ENCODE data around the gene LPGAT1. TPM values are rescaled to one million over a fixed set of nuclear protein-coding genes. Genes with fewer than 3 reads are reported as not detected.

LPGAT1 gene
- total RNA-seq, 1 experiment from 2014 or later, result 37.5 TPM

DNA sequence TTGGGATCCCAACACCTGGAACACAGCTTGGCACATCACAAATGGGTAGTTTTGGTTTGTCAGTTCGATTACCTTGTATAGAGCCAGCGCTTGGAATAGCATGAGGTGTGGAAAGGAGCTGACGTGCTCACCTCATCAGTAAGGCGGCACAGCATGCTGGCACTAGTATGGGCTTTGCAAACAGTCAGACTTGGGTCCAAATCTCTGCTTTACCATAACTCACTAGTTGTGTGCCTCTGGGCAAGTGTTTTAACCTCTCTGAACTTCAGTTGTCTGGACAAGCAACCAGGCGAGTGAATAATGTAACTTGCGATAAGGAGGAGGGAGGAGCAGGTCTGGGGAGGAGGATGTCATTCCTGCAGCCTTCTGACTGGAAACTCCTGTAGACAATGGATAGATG is 128.8 kb downstream of the LPGAT1 start:
- CTCF ChIA-PET, result no interaction called here
- no peaks in the 10 kb centered on the region for H3K36me3 ChIP-seq (ENCODE audit: insufficient read depth, low read length, poor library complexity, severe bottlenecking)
- no peaks in the 10 kb centered on the region for H3K9me3 ChIP-seq (ENCODE audit: low read depth, low read length, poor library complexity, severe bottlenecking)
- H3K27me3 ChIP-seq (replicated peaks; ENCODE audit: insufficient read depth, low read depth, low read length, poor library complexity), result no peaks in the 10 kb centered on the region
- H3K4me1 ChIP-seq (ENCODE audit: insufficient read depth, low read length, poor library complexity, severe bottlenecking), result peaks cover 15% of the 10 kb centered on the region
- no peak for DNase-seq (ENCODE audit: low spot score)
- no TSS peak for BruUV-seq (replicated peaks)
- H3K27ac ChIP-seq (ENCODE audit: low read depth, low read length, poor library complexity, severe bottlenecking), result no peak overlapping the region
- H3K4me3 ChIP-seq (ENCODE audit: low read depth, low read length, poor library complexity, severe bottlenecking), result no peak overlapping the region
- POLR2A ChIA-PET (ENCODE audit: low non-redundant PET), result no interaction called here
- intact Hi-C loops (cut with micrococcal nuclease; ENCODE audit: unreplicated experiment), result no loop called here
- no peak for TF ChIP-seq CTCF (conservative IDR thresholded peaks at IDR 0.05; ENCODE audit: low read depth, low read length)
- TF ChIP-seq EZH2 (IDR thresholded peaks at IDR 0.05; ENCODE audit: borderline replicate concordance, low read depth, low read length, poor library complexity, severe bottlenecking), result no peak

DNA sequence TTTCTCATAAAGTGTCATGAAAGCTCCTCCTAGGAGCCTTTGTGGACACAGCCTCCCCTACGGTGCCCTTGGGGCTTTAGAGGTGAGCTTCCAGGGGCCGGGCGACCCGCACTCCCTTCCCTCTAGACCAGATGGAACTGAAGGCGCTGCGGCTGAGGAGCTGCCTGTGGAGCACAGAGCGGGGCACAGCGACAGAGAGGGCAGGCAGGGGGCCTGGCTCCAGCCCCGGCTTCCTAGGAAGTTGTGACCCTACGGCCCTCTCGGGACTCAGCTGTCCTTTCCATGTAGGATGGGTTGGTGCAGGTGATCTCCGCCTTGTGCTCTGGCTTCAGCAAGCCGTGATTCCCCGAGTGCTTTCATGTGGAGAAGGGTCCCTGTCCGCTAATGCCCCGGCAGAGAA is 131.5 kb downstream of the LPGAT1 start:
- BruUV-seq (replicated peaks), result no TSS peak
- Histone ChIP-seq H3K4me3 (ENCODE audit: low read depth, low read length, poor library complexity, severe bottlenecking) (no peak overlapping the region), H3K27ac (ENCODE audit: low read depth, low read length, poor library complexity, severe bottlenecking) (no peak overlapping the region), H3K9me3 (ENCODE audit: low read depth, low read length, poor library complexity, severe bottlenecking) (no peaks in the 10 kb centered on the region), H3K4me1 (ENCODE audit: insufficient read depth, low read length, poor library complexity, severe bottlenecking) (peaks cover 15% of the 10 kb centered on the region), H3K36me3 (ENCODE audit: insufficient read depth, low read length, poor library complexity, severe bottlenecking) (no peaks in the 10 kb centered on the region), H3K27me3 (replicated peaks; ENCODE audit: insufficient read depth, low read depth, low read length, poor library complexity) (no peaks in the 10 kb centered on the region)
- no peak for DNase-seq (ENCODE audit: low spot score)
- ChIA-PET CTCF (interaction anchor here (0.7 to 1.3 kb wide), 4 partner anchors 18 to 757 kb away, joined by 3 to 7 read pairs (median 6); no protein-coding TSS in a partner anchor), POLR2A (ENCODE audit: low non-redundant PET) (no interaction called here)
- TF ChIP-seq EZH2 (IDR thresholded peaks at IDR 0.05; ENCODE audit: borderline replicate concordance, low read depth, low read length, poor library complexity, severe bottlenecking) (no peak), CTCF (conservative IDR thresholded peaks at IDR 0.05; ENCODE audit: low read depth, low read length) (no peak)
- intact Hi-C loops (cut with micrococcal nuclease; ENCODE audit: unreplicated experiment), result loop anchor here (2.0 to 10.0 kb wide), 3 partner anchors 132 to 758 kb away; partner anchors contain the start of gene LPGAT1

DNA sequence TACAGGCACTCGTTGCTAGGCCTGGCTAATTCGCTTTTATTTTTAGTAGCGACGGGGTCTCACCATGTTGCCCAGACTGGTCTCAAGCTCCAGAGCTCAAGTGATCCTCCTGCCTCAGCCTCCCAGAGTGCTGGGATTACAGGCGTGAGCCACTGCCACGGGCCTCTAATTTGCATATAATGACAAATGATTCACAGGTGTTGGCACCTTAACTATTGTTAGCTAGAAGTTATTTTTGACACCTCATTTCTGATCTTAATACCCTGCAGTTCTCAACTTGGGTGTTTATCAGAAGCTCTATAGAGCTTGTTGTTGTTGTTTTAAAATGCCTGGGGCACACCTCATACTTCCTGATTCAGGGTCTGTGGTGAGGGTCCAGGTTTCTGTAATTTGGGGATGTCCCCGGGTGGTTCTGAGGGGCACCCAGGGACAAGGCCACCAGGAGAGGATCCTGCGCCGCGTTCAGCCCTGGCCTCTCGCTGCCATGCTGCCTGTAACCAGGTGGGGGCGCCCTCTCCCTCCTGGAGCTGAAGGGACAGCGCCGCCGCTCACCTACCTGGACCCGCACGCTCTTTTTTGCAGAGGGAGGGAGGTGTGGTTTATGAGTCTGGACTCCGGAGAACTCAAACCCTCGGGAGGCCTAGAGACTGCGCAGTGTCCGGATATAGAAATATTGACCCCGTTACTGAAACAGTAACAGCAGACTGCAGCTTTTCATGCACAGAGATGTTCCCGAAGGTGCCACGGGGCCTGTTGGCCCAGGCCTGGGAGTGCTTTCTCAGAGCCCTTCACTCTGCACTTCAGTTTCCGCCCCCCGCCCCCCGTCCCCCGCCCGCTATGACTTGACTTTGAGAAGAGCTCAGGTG is 132.2 kb downstream of the LPGAT1 start:
- POLR2A ChIA-PET (ENCODE audit: low non-redundant PET), result interaction anchor here (0.8 kb wide), 1 partner anchor 1253 kb away, joined by 3 read pairs; no protein-coding TSS in a partner anchor
- BruUV-seq (replicated peaks), result no TSS peak
- Histone ChIP-seq H3K36me3 (ENCODE audit: insufficient read depth, low read length, poor library complexity, severe bottlenecking) (no peaks in the 10 kb centered on the region), H3K4me1 (ENCODE audit: insufficient read depth, low read length, poor library complexity, severe bottlenecking) (peaks cover 15% of the 10 kb centered on the region), H3K4me3 (ENCODE audit: low read depth, low read length, poor library complexity, severe bottlenecking) (no peak overlapping the region), H3K27me3 (replicated peaks; ENCODE audit: insufficient read depth, low read depth, low read length, poor library complexity) (no peaks in the 10 kb centered on the region), H3K9me3 (ENCODE audit: low read depth, low read length, poor library complexity, severe bottlenecking) (no peaks in the 10 kb centered on the region), H3K27ac (ENCODE audit: low read depth, low read length, poor library complexity, severe bottlenecking) (no peak overlapping the region)
- intact Hi-C loops (cut with micrococcal nuclease; ENCODE audit: unreplicated experiment), result loop anchor here (2.0 to 10.0 kb wide), 3 partner anchors 132 to 759 kb away; partner anchors contain the start of gene LPGAT1
- TF ChIP-seq CTCF (conservative IDR thresholded peaks at IDR 0.05; ENCODE audit: low read depth, low read length) (peak; percentile 99), EZH2 (IDR thresholded peaks at IDR 0.05; ENCODE audit: borderline replicate concordance, low read depth, low read length, poor library complexity, severe bottlenecking) (no peak)
- peak; percentile 77 for DNase-seq (ENCODE audit: low spot score)
- CTCF ChIA-PET, result interaction anchor here (0.5 to 1.3 kb wide), 7 partner anchors 18 to 911 kb away, joined by 3 to 7 read pairs (median 4); partner anchors contain the start of genes DTL and INTS7

Data from A673 (cell line).